ENCODE results near the gene BRD3OS. TPM values are rescaled to one million over a fixed set of nuclear protein-coding genes. Genes with fewer than 3 reads are reported as not detected.
A peak's percentile ranks its signal among the peaks of the same experiment; 100 is the strongest.

BRD3OS gene
- total and polyA plus RNA-seq, 10 of the 15 experiments (the other 5 are each of a cell fraction or from before 2014, with no cell fraction given): 2.1 to 13.7 (median 10.7) TPM

DNA sequence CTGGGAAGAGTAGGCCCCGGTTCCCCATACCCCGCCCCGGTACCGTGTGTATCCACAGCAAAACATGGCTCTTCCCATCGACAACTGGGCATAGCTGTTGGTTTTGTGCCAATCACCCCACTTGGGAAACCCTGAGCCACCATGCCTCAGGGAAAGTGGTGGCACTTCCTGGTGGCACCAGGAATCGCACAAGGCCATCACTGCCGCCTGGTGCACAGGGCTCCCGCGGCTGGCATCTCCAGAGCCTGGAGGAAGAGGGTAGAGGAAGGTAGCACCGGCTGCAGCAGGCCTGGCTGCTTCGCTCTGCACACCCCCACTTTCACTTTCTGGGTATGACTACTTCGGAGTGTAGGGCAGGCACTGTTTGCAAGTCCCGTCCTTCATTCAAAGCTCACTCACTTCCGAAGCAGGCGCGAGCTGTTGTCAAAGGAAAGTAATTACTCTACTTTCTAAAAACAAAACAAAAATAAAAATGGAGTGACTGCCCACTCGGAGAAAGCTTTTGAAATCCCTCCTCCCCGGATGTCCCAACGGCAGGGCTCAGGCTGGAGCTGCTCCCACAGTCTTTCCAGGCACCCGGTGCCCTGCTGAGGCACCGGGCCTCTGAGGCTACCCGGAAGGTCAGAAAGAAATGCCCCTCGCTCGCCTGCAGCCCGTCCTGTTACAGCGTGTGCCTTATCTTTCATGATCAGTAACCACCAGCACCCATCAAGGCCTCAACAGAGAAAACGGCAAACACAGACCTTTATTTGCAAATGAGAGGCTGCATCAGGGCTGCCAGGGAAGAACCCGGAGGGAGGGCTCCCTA, 40.5 kb downstream of the BRD3OS start (continued):
- TF ChIP-seq RAD21 (IDR thresholded peaks at IDR 0.05; ENCODE audit: insufficient read depth, low read depth, low read length) (no peak), HDAC6 (IDR thresholded peaks at IDR 0.05; ENCODE audit: unreplicated experiment) (no peak), NBN (IDR thresholded peaks at IDR 0.05) (peak; percentile 32; the same call in 1 of the 2 replicates), WRNIP1 (IDR thresholded peaks at IDR 0.05; ENCODE audit: borderline replicate concordance, low read depth, low read length) (no peak), CBFB (IDR thresholded peaks at IDR 0.05; ENCODE audit: low read depth) (no peak), RUNX3 (IDR thresholded peaks at IDR 0.05; ENCODE audit: low read length) (peak; percentile 13), NR2C1 (IDR thresholded peaks at IDR 0.05) (no peak), CHD4 (IDR thresholded peaks at IDR 0.05) (no peak), MYB (IDR thresholded peaks at IDR 0.05; ENCODE audit: borderline replicate concordance, low read depth, low read length) (no peak), MTA2 (IDR thresholded peaks at IDR 0.05; ENCODE audit: low read depth) (no peak), ZZZ3 (IDR thresholded peaks at IDR 0.05; ENCODE audit: control insufficient read depth, insufficient read length, low read depth) (no peak), ATF7 (IDR thresholded peaks at IDR 0.05; ENCODE audit: low read depth) (0 out of 2 replicates have a peak, but pooled peaks have one; percentile 10), SREBF1 (IDR thresholded peaks at IDR 0.05; ENCODE audit: low read length) (no peak), HDGF (IDR thresholded peaks at IDR 0.05) (0 out of 2 replicates have a peak, but pooled peaks have one; percentile 33), TARDBP (IDR thresholded peaks at IDR 0.05; ENCODE audit: borderline replicate concordance) (no peak), REST (IDR thresholded peaks at IDR 0.05; ENCODE audit: low read depth, low read length) (no peak), ZBTB4 (CRISPR knock-in tag; IDR thresholded peaks at IDR 0.05) (no peak), CBX5 (IDR thresholded peaks at IDR 0.05; ENCODE audit: low read depth) (no peak)
- TF ChIP-seq, protein P1, sequence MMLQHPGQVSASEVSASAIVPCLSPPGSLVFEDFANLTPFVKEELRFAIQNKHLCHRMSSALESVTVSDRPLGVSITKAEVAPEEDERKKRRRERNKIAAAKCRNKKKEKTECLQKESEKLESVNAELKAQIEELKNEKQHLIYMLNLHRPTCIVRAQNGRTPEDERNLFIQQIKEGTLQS (IDR thresholded peaks at IDR 0.05; ENCODE audit: borderline replicate concordance, extremely low read depth, low read depth, low read length): no peak
- TF ChIP-seq, protein P2, sequence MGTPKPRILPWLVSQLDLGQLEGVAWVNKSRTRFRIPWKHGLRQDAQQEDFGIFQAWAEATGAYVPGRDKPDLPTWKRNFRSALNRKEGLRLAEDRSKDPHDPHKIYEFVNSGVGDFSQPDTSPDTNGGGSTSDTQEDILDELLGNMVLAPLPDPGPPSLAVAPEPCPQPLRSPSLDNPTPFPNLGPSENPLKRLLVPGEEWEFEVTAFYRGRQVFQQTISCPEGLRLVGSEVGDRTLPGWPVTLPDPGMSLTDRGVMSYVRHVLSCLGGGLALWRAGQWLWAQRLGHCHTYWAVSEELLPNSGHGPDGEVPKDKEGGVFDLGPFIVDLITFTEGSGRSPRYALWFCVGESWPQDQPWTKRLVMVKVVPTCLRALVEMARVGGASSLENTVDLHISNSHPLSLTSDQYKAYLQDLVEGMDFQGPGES (IDR thresholded peaks at IDR 0.05): no peak

Measured in GM12878 (cell line).